ENCODE data around the gene ATP5PD.

GRCh38 chr17:75034236-75034908, 12.4 kb downstream of the ATP5PD start:
- TF ChIP-seq CTCF (IDR thresholded peaks at IDR 0.05) (no peak), ZFX (IDR thresholded peaks at IDR 0.05; ENCODE audit: borderline replicate concordance) (no peak)
